AG09309 (cell line): ENCODE data around the gene ZNF618.

ENCODE experiments used
- DNase-seq: peaks from one replicate; pipeline ENCODE4 v3.0.0-alpha.2; 2010; ENCODE audit warnings: low read depth
- H3K4me3 ChIP-seq: 2 replicates; pipeline ENCODE4 v1.5.1; 2011; ENCODE audit warnings: mild to moderate bottlenecking, low read depth, low read length, moderate library complexity; ENCODE audit not compliant: control insufficient read depth
- TF ChIP-seq, protein P1 (sequence below): IDR thresholded peaks from 2 replicates; pipeline ENCODE4 v1.5.1; 2011; ENCODE audit warnings: mild to moderate bottlenecking, low read depth, low read length, inconsistent platforms; ENCODE audit not compliant: insufficient read depth, control insufficient read depth; ENCODE audit errors: missing control alignments

Gene ZNF618

GRCh38 chr9:114093031-114093471 lies 216.9 kb downstream of the ZNF618 start:
- H3K4me3 ChIP-seq, result no peak overlapping the region
- TF ChIP-seq, protein P1, sequence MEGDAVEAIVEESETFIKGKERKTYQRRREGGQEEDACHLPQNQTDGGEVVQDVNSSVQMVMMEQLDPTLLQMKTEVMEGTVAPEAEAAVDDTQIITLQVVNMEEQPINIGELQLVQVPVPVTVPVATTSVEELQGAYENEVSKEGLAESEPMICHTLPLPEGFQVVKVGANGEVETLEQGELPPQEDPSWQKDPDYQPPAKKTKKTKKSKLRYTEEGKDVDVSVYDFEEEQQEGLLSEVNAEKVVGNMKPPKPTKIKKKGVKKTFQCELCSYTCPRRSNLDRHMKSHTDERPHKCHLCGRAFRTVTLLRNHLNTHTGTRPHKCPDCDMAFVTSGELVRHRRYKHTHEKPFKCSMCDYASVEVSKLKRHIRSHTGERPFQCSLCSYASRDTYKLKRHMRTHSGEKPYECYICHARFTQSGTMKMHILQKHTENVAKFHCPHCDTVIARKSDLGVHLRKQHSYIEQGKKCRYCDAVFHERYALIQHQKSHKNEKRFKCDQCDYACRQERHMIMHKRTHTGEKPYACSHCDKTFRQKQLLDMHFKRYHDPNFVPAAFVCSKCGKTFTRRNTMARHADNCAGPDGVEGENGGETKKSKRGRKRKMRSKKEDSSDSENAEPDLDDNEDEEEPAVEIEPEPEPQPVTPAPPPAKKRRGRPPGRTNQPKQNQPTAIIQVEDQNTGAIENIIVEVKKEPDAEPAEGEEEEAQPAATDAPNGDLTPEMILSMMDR, result no peak
- DNase-seq, result no peak

DNA sequence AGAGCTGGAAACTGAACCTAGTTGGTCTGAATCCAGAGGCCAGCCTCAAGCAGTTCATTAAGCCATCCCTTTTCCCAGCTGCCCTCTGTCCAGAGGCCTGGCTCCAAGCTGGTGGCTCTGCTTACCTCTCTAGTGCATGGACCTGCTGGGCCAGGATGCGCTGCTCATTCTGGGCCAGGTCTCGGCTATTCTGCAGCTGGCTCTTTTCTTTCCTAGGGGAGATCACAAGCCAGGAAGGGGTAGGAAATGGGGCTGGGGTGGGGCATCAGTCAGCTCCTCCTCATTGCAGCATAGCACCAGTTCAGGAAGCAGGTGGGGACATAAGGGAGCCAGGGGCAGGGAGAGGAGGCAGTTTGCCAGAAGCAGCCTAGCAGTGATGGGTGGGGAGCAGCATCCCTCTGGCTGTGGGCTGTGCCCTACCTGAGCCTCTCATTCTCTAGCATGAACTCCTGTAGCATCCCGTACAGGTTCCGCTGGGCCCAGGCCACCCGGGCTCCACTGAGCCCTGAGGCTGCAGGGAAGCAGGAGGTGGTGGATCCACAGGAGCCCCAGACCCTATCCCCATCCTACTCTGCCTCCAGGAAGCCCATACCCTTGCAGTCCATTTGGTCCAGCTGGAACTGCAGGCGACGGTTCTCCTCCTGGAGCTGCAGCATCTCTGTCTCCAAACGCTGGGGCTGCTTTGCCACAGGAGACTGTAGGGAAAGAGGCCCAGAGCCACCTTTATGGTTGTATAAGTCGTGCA lies 217.8 kb downstream of the ZNF618 start:
- TF ChIP-seq, protein P1, result no peak
- H3K4me3 ChIP-seq, result no peak overlapping the region
- DNase-seq, result no peak

GRCh38 chr9:114094971-114095370 lies 218.9 kb downstream of the ZNF618 start:
- no peak overlapping the region for H3K4me3 ChIP-seq
- DNase-seq, result no peak
- TF ChIP-seq, protein P1, result no peak

DNA sequence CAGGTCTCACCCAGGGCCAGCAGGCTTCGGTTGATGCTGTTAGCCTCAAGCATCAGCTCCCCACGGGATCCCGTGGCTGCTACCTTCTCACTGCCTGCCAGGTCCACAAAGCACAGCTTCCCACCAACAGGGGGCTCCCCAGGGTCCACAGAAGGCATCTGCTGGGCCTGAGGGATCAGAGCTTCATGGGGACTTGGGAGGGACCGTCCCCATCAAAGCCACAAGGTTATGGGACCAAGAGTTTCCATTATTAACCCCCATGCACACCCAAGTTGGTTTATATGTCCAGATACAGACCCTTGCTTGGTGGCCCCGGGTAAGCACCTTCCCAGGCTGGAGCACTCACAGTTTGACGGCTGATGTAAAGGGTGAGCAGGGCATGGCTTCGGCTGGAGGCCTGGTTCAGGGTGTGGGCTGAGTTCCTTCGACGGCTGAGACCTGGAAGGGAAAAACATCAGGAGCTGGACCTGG lies 220.0 kb downstream of the ZNF618 start:
- DNase-seq, result no peak
- H3K4me3 ChIP-seq, result no peak overlapping the region
- TF ChIP-seq, protein P1, result no peak

- TF ChIP-seq, protein P1, result no peak
- DNase-seq, result no peak
- no peak overlapping the region for H3K4me3 ChIP-seq
These were observed 220.9 kb downstream of the ZNF618 start for GRCh38 chr9:114096866-114097612.

- TF ChIP-seq, protein P1, result no peak
- no peak overlapping the region for H3K4me3 ChIP-seq
- DNase-seq, result no peak
These were observed 221.5 kb downstream of the ZNF618 start for GRCh38 chr9:114097613-114098020.
